ENCODE results near the gene DNAJB6.
"Not testable (repeated sequence)": the region's sequence is repeated elsewhere in the genome, so short reads cannot be mapped to it uniquely, and the experiment has no call there.

Gene DNAJB6

GRCh38 chr7:157323401-157323800 lies 13.4 kb upstream of the DNAJB6 start:
- DNase-seq (ENCODE audit: low spot score), result no peak

DNA sequence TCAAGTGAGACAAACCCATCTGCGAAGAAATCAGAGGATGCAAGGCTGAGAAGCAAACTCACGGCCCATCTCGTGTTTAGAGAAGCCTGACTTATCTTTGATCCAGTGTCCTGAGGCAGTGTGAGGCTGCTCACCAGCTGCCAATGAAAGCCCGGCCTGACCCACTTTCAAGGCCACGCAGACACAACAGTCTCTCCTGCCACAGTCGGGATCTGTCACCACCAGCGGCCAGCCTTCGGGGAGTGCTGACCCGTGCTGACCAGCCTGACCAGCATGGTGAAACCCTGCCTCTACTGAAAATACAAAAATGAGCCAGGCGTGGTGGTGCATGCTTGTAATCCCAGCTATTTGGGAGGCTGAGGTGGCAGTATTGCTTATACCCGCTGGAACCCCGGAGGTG lies 7.4 kb upstream of the DNAJB6 start:
- DNase-seq (ENCODE audit: low spot score), result no peak

DNA sequence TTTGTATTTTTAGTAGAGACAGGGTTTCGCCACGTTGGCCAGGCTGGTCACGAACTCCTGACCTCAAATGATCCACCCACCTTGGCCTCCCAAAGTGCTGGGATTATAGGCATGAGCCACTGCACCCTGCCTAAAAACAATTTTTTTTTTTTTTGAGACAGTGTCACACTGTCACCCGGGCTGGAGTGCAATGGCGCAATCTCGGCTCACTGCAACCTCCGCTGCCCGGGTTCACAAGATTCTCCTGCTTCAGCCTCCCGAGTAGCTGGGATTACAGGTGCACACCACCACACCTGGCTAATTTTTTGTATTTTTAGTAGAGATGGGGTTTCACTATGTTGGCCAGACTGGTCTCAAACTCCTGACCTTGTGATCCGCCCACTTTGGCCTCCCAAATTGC lies 6.2 kb upstream of the DNAJB6 start:
- DNase-seq (ENCODE audit: low spot score), result not testable (repeated sequence)

DNA sequence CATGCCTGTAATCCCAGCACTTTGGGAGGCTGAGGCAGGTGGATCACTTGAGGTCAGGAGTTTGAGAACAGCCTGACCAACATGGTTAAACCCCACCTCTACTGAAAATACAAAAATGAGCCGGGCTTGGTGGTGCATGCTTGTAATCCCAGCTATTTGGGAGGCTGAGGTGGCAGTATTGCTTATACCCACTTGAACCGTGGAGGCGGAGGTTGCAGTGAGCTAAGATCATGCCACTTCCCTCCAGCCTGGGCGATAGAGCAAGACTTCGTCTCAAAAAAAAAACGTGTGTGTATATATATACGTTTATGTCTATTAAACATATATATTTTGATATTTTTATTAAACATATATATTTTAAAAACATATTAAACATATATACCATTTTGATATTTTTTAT lies 5.8 kb upstream of the DNAJB6 start:
- not testable (repeated sequence) for DNase-seq (ENCODE audit: low spot score)

- no peak for DNase-seq (ENCODE audit: low spot score)
Measured at GRCh38 chr7:157335236-157335635, 1.6 kb upstream of the DNAJB6 start.

GRCh38 chr7:157335991-157336382 lies 817 bp upstream of the DNAJB6 start:
- no peak for DNase-seq (ENCODE audit: low spot score)

DNA sequence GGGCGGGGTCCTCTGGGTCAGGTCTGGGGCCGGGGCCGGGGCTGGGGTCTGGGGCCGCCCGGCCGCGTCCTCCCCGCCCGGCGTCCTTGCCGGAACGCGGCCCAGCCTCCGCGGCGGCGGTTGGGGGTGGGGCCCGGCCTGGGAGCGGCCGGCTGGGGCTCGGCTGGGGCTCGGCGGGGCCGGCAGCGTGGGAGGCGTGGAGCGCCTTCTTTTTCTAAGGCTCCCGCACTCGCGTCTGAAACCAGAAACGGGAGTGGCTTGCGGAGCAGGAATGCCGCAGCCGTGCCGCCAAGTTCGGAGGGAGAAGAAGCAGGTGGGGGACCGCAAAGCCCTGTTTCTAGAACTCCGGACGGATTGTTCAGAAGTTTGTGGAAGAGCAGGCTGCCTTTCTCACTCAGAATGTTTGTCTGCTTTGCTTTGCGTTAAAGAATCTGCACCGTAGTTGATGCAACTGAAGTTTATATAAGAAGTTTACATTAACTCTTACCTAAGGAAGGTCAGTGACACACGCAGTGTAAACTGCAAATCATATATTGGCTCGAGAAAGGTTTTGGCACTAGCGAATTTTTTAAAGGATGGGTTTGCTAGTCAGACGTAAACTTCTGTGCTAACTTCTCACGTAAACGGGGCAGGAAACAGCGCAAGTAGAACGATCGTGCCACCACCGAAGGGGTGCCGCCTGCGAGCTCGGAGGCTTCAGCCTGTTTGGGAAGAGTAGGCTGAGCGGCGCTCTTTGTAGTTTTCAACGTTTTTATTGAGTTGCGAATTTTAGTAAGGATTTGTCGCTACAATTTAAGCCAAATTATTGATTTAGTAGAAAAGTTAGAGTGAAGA lies 729 bp downstream of the DNAJB6 start:
- peak; percentile 43 for DNase-seq (ENCODE audit: low spot score)

GRCh38 chr7:157339777-157340677 lies 3.2 kb downstream of the DNAJB6 start:
- peak; percentile 81 for DNase-seq (ENCODE audit: low spot score)

- DNase-seq (ENCODE audit: low spot score), result no peak
Measured at GRCh38 chr7:157347217-157347904, 10.6 kb downstream of the DNAJB6 start.

DNA sequence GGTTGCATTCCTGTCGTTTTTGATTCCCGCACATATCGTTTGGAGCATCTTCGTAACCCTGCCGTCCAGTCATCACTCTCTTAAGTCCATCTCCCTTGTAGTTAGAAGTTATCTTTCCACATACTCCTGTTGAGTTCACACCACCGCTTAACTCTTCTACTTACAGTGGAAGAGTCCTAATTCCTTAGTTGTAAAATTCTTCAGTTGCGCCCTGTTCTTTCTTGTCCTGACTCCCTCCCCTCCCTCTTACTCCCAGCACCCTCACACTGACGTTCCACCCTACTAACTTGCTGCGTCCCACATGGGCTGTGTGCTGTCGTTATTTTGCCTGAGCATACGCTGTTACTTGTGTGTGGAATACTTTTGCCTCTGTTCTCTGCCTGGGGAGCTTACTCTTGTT lies 11.7 kb downstream of the DNAJB6 start:
- DNase-seq (ENCODE audit: low spot score), result no peak

- no peak for DNase-seq (ENCODE audit: low spot score)
Measured at GRCh38 chr7:157352516-157352915, 15.7 kb downstream of the DNAJB6 start.

GRCh38 chr7:157355784-157356511 lies 19.1 kb downstream of the DNAJB6 start:
- DNase-seq (ENCODE audit: low spot score), result peak; percentile 56

DNA sequence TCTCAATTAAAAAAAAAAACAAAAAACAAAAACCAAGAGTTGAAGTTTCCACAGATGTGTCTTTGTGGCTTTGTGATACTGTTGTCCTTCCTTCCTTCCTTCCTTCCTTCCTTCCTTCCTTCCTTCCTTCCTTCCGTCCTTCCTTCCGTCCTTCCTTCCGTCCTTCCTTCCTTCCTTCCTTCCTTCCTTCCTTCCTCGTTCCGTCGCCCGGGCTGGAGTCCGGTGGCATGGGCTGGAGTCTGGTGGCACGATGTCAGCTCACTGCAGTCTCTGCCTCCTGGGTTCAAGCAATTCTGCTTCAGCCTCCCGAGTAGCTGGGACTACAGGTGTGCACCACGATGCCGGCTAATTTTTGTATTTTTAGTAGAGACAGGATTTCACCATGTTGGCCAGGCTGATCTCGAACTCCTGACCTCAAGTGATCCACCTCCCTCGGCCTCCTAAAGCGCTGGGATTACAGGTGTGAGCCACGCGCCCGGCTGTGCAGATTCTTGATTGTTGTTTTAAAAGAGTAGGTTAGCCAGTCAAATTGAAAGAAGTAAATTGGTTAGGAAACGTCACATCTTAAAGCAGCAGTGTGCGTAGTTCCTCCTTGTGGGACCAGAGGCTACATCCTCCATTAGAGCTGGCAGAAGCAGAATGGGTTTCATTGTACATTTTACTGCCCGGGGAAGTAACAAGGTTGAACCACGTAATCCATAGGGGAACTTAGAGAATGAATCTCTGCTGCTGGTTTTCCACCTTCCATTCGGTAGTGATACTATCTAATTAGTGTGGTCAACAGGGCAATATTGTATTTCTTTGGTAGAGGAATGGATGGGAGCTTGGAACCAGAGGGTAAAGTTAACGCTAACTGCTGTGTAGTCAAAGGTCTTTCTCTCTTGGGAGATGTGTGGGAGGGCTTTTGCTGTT lies 20.6 kb downstream of the DNAJB6 start:
- peak; percentile 35 for DNase-seq (ENCODE audit: low spot score)

DNA sequence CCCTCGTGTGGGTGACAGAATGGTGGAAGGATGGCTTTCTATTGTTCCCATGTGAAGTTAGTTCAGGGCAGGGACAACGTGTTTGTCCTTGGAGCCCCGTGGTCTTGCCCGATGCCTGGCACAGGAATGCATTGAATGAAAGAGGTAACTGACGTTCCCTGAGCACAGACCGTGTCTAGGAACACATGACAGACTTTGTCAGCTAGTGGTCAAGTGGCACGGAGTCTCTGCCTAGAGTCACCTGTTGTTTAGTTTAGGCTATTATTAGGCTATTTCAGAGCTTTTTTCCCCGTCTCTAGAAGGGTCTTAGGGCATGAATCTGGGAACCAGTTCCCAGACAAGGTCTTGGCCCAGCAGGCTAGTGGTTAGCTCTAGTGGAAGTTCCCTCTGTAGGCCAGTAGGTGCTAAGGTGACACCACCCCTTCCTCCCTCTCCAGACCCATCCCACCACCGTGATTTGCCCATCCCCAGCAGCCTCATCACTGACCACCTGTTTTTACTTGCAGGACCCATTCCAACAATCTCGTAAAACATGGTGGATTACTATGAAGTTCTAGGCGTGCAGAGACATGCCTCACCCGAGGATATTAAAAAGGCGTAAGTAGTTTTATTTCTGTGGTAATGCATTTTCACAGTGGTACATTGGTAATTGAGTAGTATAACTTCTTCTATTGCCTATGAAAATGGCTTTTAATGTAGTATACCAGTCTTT lies 21.4 kb downstream of the DNAJB6 start:
- no peak for DNase-seq (ENCODE audit: low spot score)

GRCh38 chr7:157358753-157359096 lies 21.9 kb downstream of the DNAJB6 start:
- DNase-seq (ENCODE audit: low spot score), result no peak

DNA sequence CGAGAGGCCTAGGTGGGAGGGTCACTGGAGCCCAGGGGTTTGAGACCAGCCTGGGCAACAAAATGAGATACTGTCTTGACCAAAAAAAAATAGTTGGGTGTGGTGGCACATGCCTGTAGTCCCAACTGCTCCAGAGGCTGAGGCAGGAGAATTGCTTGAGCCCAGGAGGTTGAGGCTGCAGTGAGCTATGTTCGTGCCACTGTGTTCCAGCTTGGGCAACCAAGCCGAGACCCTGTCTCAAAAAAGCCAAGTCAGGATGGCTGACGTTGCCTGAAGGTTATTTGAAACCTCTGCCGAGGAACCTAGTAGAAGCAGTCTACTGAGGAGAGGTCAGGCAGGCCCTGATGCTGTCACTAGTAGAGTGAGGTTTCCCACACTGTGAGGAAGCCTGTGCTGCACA lies 22.8 kb downstream of the DNAJB6 start:
- no peak for DNase-seq (ENCODE audit: low spot score)

GRCh38 chr7:157360483-157361025 lies 23.8 kb downstream of the DNAJB6 start:
- DNase-seq (ENCODE audit: low spot score), result no peak

- no peak for DNase-seq (ENCODE audit: low spot score)
Measured at GRCh38 chr7:157361537-157361936, 24.7 kb downstream of the DNAJB6 start.

DNA sequence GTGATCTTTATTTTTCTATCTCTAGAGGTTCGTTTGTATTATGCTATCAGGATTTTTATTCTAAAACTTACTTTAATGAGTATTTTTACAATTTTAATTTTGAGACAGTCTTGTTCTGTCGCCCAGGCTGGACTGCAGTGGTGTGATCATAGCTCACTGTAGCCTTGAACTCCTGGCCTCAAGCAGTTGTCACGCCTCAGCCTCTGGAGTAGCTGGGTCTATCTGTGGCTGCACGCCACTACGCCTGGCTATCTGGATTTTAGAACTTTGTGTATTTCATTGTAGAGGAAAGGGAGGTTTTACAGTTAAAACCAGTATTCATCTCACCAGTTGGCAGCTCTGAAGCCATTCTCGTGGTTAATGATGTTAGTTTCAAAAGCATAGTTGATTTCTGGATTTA lies 25.9 kb downstream of the DNAJB6 start:
- no peak for DNase-seq (ENCODE audit: low spot score)

DNA sequence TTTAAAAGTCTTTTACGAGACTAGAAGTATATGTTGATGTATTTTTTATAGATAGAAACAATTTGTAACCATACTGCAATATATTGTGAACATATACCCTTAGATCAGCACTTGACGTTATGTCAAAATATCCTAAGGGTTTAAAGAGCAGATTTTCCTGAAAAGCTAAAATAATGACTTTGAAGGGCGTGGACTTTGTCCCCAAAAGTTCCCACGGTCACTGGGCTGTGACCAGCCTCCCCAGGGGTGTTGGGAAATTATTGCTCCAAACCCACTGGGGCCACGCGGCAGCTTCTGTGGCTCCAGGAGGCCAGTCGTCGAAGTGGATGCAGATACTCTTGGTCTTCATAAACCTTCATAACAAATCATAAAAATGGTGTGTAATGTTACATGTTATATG lies 29.9 kb downstream of the DNAJB6 start:
- DNase-seq (ENCODE audit: low spot score), result no peak
